HG02885 (cell line): ENCODE measurements around the gene PTPRZ1.

Source experiments
- ATAC-seq: cut with Tn5 transposase; IDR thresholded peaks from one replicate; pipeline ENCODE4 v1.9.1; 2021; ENCODE audit warnings: mild to moderate bottlenecking; ENCODE audit not compliant: unreplicated experiment, poor library complexity

Gene PTPRZ1

DNA sequence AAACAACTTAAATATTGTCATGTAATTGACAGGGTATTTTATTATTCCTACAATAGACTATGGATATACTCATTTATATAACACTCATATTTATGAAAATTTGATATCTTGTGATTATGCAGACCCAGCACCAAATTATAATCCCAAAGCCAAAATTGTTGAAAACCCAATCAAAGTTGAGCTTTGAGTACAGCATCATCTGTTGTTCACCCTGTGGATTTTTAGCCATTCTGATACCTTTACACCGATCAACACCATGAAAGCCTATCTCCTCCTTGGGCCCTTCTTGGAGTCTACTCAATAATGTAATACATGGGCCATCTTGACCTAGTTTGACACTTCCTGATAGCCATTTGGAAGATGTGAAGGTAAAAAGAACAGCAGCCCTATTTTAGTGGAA is 221.6 kb downstream of the PTPRZ1 start:
- ATAC-seq = no peak

DNA sequence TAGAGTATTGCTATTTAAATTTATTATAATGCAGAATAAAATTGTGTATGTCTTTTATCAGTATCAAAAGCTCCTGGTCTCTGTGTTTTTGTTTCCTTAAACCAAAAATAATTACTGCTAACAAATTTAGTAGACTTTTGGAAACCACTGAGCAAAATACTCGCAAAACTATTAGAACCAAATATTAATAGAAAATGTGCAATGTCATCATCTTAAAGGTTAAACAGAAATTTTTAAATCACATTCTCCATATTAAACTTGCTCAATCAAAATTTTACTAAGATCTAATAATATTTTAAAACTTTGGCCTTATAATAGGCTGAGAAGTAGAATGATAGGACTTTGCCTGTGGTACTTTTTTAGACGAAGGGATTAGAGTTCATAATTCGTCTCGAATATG is 222.7 kb downstream of the PTPRZ1 start:
- no peak for ATAC-seq

DNA sequence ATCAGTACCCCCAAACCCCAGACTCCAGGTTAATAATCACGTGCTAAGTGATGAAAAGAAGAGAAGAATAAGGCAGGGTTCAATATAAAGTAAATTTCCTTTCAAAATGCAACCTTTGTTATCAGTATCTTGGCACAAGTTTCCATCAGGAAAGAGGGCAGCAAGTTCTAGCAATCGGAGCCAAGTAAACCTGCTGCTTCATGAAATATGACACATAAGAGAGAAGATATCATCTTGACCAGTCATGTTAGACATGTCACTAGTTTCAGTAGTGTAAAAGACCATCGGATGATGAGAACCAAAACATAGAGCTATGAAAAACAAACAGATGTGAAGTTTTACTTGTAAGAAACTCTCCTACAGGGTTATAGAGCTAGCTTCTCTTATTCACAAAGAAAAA is 227.1 kb downstream of the PTPRZ1 start:
- ATAC-seq = no peak

DNA sequence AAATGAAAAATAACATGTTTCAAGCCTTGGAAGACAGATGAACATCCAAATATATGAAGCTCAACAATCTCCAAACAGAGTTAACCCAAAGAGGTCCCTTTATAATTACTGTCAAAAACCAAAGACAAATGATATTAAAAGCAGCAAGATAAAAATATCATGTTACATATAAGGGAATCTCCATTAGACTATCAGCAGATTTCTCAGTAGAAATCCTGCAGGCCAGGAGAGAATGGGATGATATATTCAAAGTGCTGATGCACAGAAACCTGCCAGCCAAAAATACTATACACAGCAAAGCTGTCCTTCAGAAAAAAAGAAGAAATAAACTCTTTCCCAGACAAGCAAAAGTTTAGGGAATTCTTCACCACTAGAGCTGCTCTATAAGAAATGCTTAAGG is 230.1 kb downstream of the PTPRZ1 start:
- no peak for ATAC-seq
